A549 (cell line): Measurements from ENCODE around the gene CDK5R1.
A peak's percentile ranks its signal among the peaks of the same experiment; 100 is the strongest.

Source experiments
- CEBPB ChIP-seq, 2 experiments: fragments of >200 bp in 1 of 2; sonication (Bioruptor Twin) in 1 of 2; formaldehyde crosslinking in 1 of 2; IDR thresholded peaks; 2 replicates each; pipeline ENCODE4 v1.6.1; 2012 to 2016
- CTCF ChIP-seq: fragments of >200 bp; sonication (Bioruptor Twin); formaldehyde crosslinking; IDR thresholded peaks from 3 replicates; pipeline ENCODE4 v1.5.1; 2016
- E2F6 ChIP-seq: IDR thresholded peaks from 2 replicates; pipeline ENCODE4 v1.6.1; 2012; ENCODE audit warnings: low read depth, borderline replicate concordance
- EP300 ChIP-seq, 2 experiments: fragments of >200 bp; sonication (Bioruptor Twin); formaldehyde crosslinking; IDR thresholded peaks; 2 replicates in 1 of 2; 3 replicates in 1 of 2; pipeline ENCODE4 v1.6.1; 2016 to 2017
- HEYL ChIP-seq: fragments of 250-450 bp; sonication (Bioruptor Pico); IDR thresholded peaks from 2 replicates; pipeline ENCODE4 v1.8.0; 2021; ENCODE audit warnings: mild to moderate bottlenecking, moderate library complexity
- HOXA7 ChIP-seq: fragments of 250-450 bp; sonication (Bioruptor Pico); IDR thresholded peaks from 2 replicates; pipeline ENCODE4 v1.5.0; 2020; ENCODE audit warnings: mild to moderate bottlenecking, moderate library complexity
- MAX ChIP-seq: IDR thresholded peaks from 2 replicates; pipeline ENCODE4 v1.6.1; 2012
- POLR2A ChIP-seq: IDR thresholded peaks from 2 replicates; pipeline ENCODE4 v1.6.1; 2012; ENCODE audit warnings: mild to moderate bottlenecking, low read length
- USF2 ChIP-seq: fragments of 450-650 bp; IDR thresholded peaks from 2 replicates; pipeline ENCODE4 v1.6.1; 2014; ENCODE audit warnings: antibody characterized with exemption
- ZFP36 ChIP-seq: fragments of 450-650 bp; IDR thresholded peaks from 2 replicates; pipeline ENCODE4 v1.6.1; 2014; ENCODE audit warnings: borderline replicate concordance; ENCODE audit not compliant: partially characterized antibody

- TF ChIP-seq HOXA7 (CRISPR knock-in tag) = no peak
- TF ChIP-seq MAX = peak; percentile 23; the same call in 1 of the 2 replicates
- no peak for TF ChIP-seq CTCF
- TF ChIP-seq HEYL (CRISPR knock-in tag) = no peak
- TF ChIP-seq ZFP36 = no peak
- no peak for TF ChIP-seq EP300 (IDR thresholded peaks at IDR 0.05)
- no peak for TF ChIP-seq USF2
- TF ChIP-seq E2F6 = no peak
- no peak for TF ChIP-seq CEBPB (IDR thresholded peaks at IDR 0.05)
- TF ChIP-seq POLR2A = no peak
These were observed 832 bp downstream of the CDK5R1 start for GRCh38 chr17:32487473-32488176.
